ENCODE measurements around the gene BTBD8.
A peak's percentile ranks its signal among the peaks of the same experiment; 100 is the strongest.
"Not testable (repeated sequence)": the region's sequence is repeated elsewhere in the genome, so short reads cannot be mapped to it uniquely, and the experiment has no call there.

The BTBD8 gene

DNA sequence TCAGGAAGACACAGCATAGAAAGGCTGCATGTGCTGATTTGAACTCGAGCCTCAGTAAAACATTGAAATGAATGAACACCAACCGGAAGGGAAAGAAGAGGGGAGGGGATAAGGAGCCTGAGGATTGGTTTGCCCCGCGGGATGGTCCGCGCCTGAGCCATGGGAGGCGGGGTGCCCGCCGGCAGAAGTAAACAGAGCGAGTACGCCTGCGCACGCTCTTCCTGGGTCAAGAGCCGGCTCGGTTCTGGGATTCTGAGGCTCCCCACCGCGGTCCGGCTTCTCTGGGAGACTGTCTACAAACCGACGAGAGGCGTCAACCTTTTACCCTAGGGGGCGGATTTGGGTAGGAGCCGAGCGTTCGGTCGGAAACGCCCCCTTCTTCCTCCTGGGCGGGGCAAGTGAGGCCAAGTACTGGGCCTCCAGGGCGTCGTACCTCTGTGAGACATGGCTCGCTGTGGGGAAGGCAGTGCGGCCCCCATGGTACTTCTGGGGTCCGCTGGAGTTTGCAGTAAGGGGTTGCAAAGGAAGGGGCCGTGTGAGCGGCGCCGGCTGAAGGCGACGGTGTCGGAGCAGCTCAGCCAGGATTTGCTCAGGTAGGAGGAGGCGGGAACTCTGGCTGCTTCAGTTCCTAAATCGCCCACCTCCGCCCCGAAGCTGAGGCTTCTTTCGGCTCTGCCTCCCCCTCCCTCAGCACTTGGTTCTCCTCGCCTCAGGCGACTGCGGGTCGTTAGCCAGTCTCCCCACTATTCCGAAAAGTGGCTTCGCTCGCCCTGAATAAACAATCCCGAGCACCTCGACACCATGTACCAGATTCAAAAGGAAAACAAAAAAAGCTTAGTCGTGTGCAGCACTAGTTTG is at the start of gene BTBD8:
BTBD8 (plus strand) TSS at position 218 of the 858 bp plus-strand sequence; CDS start at position 445, 227 bp downstream.
- DNase-seq, result peak; percentile 52

DNA sequence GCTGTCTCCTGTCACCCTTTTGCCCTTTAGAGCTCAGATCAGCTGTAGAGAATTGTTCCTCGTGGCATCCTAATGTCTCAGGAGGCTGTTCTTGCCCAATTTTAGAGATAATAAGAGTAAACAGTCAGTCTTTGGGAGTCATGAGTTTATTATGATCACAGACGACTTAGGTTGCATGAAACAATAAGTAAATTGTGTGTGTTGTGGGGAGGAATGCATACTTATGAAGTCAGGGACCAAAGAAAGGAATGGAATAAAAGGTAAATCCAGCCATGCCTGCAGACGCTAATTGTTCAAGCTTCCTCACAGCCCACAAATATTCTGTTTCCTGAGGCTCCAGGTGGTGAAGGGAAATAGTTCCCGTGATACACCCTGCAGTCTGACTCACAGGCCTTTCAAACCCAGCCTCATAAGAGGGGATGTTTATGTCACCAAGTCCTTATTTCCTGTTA is 49.5 kb upstream of the BTBD8 start:
- no peak for DNase-seq

DNA sequence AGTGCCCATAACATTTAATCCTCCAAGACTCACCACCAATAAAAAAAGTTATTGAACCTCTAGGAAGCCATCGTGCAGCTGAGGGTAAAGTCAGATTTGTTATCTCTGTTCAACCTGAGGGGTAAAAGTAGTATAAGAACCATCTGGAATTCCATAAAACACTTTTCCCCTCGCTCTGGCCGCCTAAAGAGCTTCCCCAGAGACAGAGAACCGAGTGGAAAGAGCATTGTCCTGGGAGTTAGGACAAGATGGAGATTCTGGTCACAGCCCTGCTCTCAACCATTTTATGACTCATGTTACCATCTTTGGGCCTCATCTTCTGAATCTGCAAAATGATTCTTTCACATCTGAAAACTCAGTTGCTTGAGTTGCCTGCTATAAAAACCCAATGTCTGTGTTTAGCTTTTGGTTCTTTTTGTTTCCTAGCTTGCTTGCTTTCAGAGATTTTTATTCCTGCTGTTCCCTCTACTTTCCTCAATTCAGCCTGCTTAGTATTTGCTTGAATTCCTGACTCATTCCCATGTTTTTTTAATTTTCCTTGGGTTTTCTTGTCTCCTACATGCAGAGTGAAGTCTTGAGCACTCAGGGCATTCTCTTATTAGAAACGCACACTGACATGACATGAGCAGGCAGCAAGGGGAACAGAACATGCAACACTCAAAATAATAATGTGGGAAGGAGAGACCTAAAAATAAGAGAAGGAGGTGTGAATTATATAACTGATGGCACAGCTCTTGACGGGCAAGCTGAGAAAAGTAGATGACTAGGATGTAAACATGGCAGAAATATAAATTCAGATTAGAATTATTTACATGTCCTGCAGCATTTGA is 48.6 kb upstream of the BTBD8 start:
- no peak for DNase-seq

DNA sequence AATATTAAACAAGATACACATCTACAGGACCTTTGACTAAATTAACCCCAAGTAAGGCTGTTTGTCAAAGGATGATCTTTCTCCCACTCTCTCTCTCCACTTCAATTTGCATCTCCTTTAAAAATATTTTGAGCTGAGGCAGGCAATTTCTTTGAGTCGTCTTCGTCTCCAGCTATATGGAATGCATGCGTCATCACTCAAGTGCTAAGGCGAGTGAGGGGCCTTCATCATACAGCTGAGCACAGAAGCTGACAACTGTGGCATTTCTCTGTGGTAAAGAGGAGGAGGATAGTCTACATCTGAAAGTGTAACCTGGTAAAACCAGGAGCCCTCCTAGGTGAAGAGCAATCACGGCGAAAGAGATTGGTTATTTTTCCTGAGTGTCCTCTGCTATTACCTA is 42.7 kb upstream of the BTBD8 start:
- no peak for DNase-seq

DNA sequence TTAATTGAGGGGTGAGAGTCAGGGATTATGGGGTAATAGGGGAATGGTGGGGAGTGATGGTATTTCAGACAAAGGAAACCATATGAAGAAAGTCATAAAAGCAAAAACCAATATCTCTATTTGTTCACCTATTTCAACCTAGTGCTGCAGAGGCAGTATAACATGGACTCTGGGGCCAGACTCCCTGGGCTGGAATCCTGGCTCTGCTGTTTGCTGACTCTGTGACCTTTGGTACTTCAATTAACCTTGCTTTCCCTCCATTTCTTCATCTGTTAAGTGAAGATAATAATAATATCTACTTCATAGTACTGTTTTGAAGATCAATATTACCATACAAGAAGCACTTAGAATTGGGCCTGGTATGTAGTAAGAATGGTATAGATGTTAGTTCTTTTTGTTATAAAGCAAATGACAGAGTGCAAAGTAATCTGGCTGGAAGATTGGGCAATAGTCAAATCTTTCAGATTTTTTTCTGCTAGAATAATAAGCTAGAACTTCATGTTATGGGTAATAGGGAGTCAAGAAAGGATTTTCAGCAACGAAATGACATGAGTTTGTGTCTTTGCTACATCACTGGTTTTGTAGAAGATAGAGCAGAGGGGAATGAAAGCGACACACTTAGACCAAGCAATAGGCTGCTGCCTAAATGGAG is 41.3 kb upstream of the BTBD8 start:
- no peak for DNase-seq

DNA sequence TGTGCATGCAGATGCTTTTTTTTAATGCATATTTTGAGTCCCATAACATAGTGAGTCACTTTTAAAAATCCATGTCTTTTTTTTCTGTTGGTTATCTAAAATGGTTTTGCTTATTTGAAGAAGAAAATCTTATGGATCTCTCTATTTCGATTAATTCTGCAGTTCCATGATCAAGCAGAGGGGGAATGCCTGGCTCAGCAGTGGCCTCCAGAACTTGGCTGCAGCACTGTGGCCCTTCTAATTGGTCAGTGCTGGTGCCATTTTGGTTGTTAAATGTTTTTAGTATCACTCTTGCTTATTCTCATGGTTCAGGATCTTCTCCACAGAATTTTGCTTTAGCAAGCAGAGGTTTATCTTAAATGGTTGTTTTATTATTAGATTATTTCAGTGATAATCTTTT is 39.2 kb upstream of the BTBD8 start:
- DNase-seq, result no peak

DNA sequence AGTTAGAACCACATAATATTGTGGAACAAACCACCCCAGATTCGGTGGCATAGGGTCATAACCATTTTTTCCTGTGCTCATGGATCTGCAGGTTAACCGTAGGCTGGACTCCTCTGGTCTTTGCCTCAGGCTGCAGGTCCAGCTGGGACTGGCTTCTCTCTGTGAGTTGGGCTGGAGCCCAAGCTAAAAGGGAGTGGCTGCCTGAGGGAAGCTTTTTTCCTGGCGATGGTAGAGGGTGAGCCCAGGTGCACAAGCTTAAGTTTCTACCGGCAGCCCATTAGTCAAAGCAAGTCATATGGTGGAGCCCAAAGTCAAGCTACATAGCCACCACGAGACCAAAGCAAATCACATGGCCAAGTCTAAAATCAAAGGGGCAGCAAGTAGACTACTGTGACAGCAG is 36.5 kb upstream of the BTBD8 start:
- DNase-seq, result peak; percentile 21

DNA sequence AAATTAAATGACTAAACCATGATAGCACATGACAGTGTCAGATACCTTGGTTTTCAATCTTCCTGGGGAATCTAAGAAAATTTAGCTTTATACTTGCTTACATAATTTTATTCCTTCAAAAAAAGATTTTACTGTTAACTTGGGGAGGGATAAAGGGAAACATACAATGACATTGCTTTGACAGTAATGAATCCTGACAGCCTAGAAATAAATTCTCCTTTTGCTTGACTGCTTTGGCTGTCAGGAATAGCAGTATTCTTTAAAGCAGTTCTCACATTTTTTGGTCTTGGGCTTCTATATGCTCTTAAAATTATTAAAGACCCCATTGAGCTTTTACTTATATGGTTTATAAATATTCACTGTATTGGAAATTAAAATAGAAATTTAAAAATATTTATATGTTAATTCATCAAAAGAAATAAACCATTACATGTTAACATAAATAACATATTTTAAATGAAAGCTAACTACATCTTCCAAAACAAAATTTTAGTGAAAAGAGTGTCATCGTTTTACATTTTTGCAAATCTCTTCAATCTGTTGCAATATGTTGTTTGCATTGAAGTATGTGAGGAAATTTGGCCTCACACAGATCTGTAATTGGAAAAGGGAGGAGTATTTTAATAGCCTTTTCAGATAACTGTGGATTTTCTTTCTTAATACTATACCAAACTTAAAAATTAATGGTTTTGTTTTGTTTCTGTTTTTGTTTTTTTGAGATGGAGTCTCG is 34.2 kb upstream of the BTBD8 start:
- no peak for DNase-seq

DNA sequence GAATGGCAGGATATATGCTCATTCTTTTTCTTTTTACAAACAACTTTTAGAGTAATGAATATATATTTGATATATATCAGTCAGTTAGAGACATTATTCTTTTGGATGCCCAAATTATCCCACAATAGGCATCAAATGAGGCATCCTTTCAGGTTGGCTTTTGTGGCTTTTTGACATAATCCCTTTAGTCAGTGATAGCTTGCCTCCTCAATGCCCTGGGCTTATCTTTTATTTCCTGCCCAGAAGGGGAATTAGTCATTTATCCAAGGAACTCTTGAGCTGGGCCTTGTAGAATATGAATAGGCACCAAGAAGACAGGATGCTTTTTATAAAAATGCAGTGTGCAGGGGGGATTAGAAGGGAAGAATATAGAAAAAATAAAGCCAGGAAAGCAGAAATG is 28.2 kb upstream of the BTBD8 start:
- DNase-seq, result no peak

DNA sequence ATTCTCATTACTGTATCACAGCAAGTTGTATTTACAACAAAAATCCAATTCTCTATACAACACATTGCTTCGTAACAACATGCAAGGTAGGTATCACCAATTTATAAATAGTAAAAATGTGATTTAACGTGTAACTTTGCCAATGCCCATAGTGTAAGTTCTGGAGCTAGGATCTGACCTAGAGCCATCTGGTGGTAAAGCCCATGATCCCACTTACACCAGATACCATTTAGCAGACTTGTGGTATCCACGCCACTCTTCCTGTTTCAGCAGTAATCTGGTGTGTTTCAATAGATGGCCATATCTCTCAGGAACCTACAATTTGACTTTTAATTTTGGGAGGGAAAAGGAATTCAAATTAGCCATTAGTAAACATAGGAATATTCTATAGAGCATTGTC is 15.1 kb upstream of the BTBD8 start:
- no peak for DNase-seq

DNA sequence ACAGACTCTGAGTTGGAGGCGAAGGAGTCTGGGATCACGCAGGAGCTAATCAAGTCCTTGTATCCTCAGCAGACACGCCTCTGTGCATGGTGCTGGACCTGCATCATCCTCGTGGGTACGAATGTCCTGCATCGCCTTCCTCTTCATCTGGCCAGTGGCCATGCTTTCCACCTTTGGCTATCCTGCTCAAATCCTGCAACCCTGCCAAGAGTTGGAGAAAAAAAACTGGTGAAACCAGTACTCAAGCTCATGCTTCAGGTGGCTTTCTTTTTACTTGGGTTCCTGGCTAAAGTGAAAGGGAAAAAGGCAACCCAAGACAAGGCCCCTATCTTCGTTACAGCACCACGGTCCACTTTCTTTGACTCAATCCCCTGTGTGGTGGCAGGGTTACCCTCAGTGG is 13.8 kb upstream of the BTBD8 start:
- no peak for DNase-seq

DNA sequence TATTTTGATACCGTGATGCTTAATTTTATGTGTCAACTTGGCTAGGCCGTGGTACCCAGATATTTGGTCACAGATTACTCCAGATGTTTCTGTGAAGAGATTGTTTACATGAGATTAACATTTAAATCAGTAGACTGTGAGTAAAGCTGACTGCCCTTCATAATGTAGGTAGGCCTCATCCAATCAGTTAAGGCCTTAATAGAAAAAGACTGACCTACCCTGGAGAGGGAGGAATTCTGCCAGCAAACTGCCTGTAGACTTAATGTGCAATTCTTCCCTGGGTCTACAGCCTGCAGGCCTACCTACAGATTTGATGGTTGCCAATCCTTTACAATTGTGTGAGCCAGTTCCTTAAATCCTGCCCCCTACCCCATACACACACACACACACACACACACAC is 9.3 kb upstream of the BTBD8 start:
- DNase-seq, result no peak

DNA sequence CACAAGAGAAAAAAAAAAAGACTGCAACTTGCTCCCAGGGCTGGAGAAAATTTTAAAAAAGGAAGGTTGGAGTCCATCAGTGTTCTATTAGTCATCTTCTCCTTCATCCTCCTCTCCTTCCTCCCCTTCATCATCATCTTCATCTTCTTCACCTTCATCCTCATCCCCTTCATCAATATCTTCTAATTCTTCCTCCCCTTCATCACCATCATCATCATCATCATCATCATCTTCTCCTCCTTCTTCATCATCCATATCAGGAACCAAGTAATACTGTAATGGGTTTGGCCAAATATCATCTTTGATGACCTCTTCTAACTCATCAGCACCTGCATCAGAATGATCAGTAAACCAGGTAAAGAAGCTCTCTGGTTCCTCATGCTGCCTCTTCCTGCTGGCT is 5.7 kb upstream of the BTBD8 start:
- DNase-seq, result not testable (repeated sequence)

DNA sequence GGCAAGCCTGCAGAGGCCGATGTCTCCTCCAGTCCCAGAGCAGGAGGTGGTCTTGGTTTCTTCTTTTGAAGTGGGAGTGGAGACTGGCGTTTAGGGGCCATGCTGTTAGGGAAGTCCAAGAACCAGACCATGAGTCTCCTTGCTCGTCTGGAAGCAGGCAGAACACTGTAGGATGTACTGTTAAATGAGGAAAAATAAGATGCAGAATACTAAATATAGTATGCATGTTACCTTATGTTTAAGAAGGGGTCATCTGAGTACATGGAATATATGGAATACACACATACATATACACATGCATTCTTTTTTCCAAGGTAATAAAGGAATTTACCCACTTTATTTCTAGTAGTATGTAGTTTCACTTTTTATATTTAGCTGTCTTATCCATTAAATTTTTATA is 4.8 kb upstream of the BTBD8 start, which contains the start of gene SETSIP:
SETSIP (minus strand) TSS at position 101 of the 400 bp plus-strand sequence; CDS start at position 101, 0 bp downstream.
- DNase-seq, result no peak

DNA sequence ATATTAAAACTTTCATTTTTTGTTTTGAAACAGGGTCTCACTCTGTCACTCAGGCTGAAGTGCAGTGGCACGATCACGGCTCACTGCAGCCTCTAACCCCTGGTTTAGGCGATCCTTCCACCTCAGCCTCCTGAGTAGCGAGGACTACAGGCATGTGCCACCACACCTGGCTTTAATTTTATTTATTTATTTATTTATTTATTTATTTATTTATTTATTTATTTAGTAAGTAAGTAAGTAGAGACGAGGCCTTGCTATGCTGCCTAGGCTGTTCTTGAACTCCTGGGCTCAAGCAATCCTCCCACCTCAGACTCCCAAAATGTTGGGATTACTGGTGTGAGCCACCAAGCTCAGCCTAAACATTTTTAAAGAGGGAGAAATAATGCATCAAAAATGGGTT is 3.8 kb upstream of the BTBD8 start:
- DNase-seq, result no peak

DNA sequence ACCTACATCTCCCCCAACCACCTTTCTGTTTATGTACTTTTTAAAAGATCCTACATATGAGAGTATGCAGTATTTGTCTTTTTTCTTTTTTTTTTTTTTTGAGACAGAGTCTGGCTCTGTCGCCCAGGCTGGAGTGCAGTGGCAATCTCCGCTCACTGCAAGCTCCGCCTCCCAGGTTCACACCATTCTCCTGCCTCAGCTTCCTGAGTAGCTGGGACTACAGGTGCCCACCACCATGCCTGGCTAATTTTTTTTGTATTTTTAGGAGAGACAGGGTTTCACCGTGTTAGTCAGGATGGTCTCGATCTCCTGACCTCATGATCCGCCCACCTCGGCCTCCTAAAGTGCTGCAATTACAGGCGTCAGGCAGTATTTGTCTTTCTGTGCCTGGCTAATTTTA is 2.1 kb upstream of the BTBD8 start:
- not testable (repeated sequence) for DNase-seq

DNA sequence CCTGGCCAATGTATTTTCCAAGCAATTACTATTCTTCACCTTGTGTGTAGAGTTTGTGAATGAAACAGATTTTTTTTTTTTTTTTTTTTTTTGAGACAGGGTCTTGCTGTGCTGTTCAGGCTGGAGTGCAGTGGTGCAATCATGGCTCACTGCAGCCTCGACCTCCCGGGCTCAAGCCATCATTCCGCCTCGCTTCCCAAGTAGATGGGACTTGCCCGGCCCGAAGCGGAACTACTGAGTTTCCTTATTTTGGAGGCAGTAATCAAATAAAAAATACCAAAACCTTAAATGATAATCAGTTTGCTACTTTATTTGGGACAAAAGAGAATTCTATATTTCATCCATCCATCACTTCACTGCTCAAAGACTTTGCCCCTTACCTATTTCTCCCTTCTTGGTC is 704 bp upstream of the BTBD8 start:
- DNase-seq, result no peak

DNA sequence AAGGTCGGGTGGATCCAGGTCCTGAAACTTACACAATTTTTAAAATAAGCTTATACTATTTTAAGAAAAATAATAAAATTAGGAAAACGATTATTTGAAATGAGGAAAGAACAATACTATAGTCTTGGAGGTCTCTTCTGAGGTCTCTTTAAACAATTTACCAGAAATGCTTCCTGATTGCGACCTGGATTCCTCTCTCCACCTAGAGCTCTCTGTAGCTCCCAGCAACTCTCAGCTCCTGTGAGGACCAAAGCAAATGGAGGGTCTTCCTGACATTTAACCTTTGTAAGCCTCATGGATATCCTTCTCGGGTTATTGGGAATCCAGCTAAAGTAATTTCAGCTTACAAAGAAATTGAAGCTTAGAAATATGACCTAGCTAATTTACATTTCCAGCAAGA is 886 bp downstream of the BTBD8 start:
- DNase-seq, result no peak

DNA sequence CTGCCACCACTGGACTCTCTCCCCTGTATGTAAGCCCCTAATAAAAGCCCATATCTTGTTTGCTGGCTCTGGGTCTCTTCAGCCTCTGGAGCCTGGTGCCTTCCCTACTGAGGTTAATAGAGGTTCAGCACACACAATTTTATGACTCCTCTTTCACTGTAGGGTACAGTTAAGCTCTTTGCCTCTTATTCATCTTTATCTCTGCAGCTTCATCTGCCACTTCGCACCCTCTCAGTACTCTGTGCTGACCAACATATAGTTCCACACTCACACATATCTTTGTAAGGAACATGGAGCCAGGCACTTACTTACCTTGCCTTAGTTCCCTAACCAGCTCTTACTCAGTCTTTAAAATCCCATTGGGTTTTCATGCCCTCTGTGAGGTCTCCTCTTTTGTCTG is 4.5 kb downstream of the BTBD8 start:
- no peak for DNase-seq

DNA sequence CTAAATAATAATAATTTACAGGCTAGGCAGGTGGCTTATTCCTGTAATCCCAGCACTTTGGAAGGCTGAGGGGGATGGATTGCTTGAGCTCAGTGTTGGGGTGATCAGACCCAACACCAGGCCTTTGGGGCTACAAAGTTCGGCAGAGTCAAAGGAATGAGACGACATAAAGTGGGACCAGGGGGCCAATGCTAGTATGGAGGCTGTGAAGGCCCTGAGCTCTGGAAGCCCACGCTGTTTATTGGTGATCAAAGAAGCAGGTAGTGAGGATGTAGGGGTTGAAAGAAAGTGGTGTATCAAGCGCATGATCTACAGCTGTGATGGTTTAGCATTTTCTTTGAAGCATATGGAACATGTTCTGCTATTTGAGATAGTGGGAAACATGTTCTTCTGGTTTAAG is 5.6 kb downstream of the BTBD8 start:
- DNase-seq, result peak; percentile 2

DNA sequence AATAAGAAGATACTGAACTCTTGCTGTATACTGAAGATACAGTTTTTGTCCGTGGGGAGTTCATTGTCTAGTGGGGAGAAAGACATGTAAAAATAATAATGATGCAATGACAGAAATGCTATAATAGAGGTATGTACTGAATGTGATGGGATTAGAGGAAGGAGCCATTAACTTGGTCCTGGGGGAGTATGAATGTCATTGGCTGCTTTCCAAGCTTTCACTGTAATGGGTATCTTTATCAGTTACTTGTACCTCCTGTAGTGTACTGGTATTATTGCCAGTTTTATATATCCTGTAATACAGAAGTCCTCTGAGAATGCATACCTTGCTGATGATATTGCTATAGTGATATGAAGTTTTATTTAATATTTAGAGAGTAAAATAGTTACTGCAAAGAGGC is 7.4 kb downstream of the BTBD8 start:
- DNase-seq, result peak; percentile 45

DNA sequence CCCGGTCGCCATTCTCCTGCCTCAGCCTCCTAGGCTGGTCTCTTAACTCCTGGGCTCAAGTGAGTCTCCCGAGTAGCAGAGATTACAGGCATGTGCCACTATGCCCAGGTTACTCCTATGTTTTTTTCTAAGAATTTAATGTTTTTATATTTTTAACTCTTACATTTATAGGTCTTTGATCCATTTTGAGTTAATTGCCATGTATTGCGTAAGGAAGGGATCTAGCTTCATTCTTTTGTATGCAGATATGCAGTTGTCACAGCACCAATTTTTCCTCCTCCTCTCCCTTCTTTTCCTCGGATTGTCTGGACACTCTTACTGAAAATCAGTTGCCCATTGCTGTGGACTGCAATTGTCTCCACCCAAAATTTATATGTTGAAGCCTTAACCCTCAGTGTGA is 11.5 kb downstream of the BTBD8 start:
- no peak for DNase-seq

DNA sequence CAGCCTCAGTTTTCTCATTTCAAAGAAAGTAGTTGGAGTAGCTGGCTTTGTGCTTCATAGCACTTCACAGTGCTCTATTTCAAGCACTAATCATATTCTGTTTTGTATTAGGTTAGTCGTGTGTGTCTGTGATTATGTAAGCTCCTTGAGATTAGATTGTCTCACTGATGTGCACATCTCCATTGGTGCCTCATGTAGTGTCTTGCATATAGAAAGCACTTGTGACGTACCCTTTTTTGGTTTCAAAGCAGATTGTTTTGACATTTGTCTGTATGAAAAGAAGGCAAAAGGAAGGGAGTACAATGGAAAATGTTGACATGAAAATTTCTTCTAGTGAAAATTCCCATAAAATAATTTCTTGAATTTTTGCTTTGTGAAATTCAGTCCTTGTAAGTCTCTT is 13.9 kb downstream of the BTBD8 start:
- DNase-seq, result no peak

All from COR-L47 (cell line).